Gastrocnemius medialis (tissue), 4 donors: ENCODE results near the gene PRKACG.

ENCODE experiments used
- POLR2A ChIP-seq, 2 donors: fragments of 450-650 bp; IDR thresholded peaks; one replicate each; pipeline ENCODE4 v1.6.1; 2017; ENCODE audit warnings: antibody characterized with exemption in 2 of 2, mild to moderate bottlenecking in 2 of 2, moderate library complexity in 2 of 2
- TF ChIP-seq, protein P1 (sequence below), 5 experiments: fragments of 450-650 bp in 3 of 5; fragments of 200-600 bp in 2 of 5; sonication (generic) in 2 of 5; IDR thresholded peaks in 4 of 5; conservative IDR thresholded peaks in 1 of 5; 1 replicate in 4 of 5; 2 replicates in 1 of 5; pipeline ENCODE4 v1.5.1; 2016 to 2019; ENCODE audit warnings: antibody characterized with exemption in 5 of 5, mild to moderate bottlenecking in 3 of 5, moderate library complexity in 3 of 5

DNA sequence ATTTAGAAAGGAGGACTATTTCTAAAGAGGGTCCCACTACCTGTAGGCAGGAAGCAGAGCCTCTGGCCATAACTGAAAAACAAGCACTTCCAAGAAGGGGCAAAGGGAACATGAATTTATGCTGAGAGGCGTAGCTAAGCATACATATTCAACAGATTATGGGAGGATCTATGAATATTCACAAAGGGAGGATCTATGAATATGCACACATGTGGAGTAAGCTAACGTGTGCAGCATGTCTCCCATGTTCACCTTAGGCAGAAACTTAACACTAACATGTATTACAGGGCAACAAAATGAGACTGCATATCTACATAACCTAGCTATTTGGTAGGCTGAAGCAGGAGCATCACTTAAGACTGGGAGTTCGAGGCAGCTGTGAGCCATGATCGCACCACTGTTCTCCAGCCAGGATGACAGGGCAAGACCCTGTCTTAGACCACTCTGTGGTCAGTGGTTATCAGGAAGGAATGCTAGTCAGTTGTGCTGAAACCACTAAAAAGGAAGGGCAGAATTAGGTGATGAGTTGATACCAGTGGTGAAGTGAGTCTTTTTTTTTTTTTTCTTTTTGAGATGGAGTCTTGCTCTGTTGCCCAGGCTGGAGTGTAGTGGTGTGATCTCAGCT lies 42.4 kb upstream of the PRKACG start:
- TF ChIP-seq, protein P1, sequence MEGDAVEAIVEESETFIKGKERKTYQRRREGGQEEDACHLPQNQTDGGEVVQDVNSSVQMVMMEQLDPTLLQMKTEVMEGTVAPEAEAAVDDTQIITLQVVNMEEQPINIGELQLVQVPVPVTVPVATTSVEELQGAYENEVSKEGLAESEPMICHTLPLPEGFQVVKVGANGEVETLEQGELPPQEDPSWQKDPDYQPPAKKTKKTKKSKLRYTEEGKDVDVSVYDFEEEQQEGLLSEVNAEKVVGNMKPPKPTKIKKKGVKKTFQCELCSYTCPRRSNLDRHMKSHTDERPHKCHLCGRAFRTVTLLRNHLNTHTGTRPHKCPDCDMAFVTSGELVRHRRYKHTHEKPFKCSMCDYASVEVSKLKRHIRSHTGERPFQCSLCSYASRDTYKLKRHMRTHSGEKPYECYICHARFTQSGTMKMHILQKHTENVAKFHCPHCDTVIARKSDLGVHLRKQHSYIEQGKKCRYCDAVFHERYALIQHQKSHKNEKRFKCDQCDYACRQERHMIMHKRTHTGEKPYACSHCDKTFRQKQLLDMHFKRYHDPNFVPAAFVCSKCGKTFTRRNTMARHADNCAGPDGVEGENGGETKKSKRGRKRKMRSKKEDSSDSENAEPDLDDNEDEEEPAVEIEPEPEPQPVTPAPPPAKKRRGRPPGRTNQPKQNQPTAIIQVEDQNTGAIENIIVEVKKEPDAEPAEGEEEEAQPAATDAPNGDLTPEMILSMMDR (IDR thresholded peaks at IDR 0.05 in 4 of 5, conservative IDR thresholded peaks at IDR 0.05 in 1 of 5) = no peak
- no peak for TF ChIP-seq POLR2A (IDR thresholded peaks at IDR 0.05)
